ENCODE data around the gene RNF207. TPM values are rescaled to one million over a fixed set of nuclear protein-coding genes. Genes with fewer than 3 reads are reported as not detected.

The RNF207 gene
- total RNA-seq, 1 donor from 2014 or later, result 32.1 TPM

DNA sequence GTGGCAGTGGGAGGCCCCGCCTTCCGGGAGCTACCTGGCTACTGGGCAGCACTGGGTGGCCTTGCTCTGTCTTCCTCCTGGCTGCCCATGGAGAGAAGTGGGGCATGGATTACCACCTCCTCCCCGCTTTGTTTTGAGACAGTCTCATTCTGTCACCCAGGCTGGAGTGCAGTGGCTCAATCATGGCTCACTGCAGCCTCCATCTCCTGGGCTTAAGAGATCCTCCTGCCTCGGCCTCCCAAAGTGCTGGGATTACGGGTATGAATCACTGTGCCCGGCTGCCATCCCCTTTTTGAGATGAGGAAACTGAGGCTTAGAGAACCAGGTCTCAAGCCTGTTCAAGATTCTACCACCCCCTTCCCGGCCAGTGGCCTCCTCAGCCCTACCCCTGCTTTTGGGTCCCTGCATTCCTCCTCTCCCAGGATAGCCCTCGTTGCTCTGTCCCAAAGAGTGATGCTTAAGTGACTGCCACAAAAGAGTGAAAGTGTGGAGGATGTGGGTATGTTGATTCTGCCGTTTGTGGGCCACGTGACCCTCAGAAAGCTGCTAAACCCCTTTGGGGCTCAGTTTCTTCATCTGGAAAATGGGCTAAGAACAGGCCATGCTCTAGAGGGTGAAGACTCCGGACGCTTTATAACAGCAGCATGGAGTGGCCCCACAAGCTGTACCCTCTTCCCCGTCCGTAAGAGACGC is 45.9 kb downstream of the RNF207 start:
- no peak overlapping the region for H3K4me3 ChIP-seq (ENCODE audit: low read depth, low read length)
- TF ChIP-seq, protein P1, sequence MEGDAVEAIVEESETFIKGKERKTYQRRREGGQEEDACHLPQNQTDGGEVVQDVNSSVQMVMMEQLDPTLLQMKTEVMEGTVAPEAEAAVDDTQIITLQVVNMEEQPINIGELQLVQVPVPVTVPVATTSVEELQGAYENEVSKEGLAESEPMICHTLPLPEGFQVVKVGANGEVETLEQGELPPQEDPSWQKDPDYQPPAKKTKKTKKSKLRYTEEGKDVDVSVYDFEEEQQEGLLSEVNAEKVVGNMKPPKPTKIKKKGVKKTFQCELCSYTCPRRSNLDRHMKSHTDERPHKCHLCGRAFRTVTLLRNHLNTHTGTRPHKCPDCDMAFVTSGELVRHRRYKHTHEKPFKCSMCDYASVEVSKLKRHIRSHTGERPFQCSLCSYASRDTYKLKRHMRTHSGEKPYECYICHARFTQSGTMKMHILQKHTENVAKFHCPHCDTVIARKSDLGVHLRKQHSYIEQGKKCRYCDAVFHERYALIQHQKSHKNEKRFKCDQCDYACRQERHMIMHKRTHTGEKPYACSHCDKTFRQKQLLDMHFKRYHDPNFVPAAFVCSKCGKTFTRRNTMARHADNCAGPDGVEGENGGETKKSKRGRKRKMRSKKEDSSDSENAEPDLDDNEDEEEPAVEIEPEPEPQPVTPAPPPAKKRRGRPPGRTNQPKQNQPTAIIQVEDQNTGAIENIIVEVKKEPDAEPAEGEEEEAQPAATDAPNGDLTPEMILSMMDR (conservative IDR thresholded peaks at IDR 0.05; ENCODE audit: low read depth, low read length), result no peak
- no peak for DNase-seq (ENCODE audit: low read depth)

DNA sequence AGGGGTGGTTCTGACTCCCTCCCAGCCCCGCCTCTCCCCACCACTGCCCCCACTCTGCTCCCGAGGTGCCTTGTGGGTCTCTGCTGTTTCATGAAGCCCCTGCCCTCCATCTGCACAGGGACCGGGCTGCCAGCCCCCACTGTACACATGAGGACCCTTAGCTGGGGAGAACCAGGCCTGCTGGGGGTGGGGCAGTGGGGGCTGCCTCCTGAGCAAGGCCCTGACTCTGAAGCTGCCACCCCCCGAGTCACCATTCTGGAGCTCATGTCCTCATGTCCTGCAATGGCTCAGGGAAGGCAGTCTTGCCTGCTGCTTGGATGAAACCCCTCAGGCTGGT is 46.4 kb downstream of the RNF207 start:
- no peak for DNase-seq (ENCODE audit: low read depth)
- no peak overlapping the region for H3K4me3 ChIP-seq (ENCODE audit: low read depth, low read length)
- TF ChIP-seq, protein P1 (conservative IDR thresholded peaks at IDR 0.05; ENCODE audit: low read depth, low read length), result no peak

DNA sequence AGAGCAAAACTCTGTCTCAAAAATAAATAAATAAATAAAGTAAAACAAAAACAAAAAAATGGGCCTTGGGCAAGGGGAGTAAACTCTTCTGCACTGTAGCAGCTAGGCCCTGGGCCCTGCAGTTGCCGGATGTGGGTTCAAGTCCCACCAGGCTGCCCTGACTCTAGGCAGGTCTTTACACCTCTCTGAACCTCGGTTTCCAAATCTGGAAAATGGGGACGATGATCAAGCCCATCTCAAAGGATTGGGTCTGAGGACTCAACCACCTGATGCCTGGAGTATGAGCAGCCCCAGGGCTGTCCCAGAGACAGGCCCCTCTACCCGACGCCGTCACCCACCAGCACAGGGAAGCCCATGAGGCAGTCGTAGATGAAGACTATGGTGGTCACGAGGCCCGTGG is 47.5 kb downstream of the RNF207 start:
- H3K4me3 ChIP-seq (ENCODE audit: low read depth, low read length), result no peak overlapping the region
- TF ChIP-seq, protein P1 (conservative IDR thresholded peaks at IDR 0.05; ENCODE audit: low read depth, low read length), result no peak
- DNase-seq (ENCODE audit: low read depth), result no peak

DNA sequence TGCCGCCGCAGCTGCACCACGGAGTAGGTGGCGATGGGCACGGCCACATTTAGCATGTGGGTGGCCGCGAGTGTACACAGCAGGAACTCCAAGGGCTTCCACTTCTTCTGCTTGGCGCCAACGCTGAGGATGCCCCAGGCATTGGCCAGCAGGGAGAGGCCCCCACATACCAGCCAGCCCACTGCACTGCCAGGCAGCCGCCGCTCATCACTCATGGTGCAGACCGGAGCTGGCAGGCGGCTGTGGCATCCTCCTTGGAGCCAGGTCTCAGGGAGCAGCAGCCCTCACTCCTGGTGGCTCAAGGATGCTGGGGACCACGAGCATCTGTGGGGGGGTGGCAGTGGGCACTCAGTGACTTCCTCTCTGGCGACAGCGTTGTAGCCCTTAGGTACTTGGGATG is 48.8 kb downstream of the RNF207 start:
- DNase-seq (ENCODE audit: low read depth), result no peak
- no peak overlapping the region for H3K4me3 ChIP-seq (ENCODE audit: low read depth, low read length)
- TF ChIP-seq, protein P1 (conservative IDR thresholded peaks at IDR 0.05; ENCODE audit: low read depth, low read length), result no peak

DNA sequence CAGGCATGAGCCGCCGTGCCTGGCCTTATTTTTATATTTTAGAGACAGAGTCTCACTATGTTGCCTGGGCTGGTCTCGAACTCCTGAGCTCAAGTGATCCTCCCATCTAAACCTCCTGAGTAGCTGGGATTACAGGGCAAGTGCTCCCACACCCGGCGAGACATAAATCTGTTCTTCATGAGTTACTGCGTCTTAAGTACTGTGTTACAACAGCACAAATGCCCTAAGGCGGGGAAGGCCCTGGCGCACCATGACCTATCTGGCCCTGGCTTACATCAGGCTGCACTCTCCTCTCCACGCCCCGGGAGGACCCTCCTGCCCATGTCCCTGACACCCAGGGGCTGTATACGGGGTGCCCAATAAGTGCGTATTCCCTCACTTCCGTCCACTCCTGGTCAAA is 50.7 kb downstream of the RNF207 start:
- H3K4me3 ChIP-seq (ENCODE audit: low read depth, low read length), result no peak overlapping the region
- TF ChIP-seq, protein P1 (conservative IDR thresholded peaks at IDR 0.05; ENCODE audit: low read depth, low read length), result no peak

DNA sequence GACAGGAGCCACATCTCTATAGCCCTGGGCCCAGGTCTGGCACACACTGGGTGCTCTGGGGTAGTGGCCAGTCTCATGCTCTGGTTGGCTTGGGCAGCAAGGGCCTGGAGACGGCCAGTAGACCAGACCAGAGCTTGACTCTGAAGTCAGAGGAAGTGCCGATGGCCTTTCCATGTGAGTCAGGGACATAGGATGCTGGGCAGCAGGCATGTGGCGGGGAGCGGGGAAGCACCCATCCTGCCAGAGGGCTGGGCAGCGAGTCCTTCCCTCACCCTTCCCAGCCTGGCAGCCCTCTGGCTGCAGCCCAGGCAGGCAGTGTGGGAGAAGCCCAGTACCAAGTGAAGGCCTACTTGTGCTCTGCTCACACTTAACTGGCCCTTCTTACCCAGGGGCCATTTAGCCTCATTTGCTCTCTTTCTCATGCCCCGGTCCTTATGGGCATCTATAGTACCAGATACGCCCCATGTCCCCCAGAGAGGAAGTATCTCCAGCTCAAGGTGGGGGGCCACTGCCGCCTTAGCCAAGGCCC is 51.7 kb downstream of the RNF207 start:
- no peak overlapping the region for H3K4me3 ChIP-seq (ENCODE audit: low read depth, low read length)
- TF ChIP-seq, protein P1 (conservative IDR thresholded peaks at IDR 0.05; ENCODE audit: low read depth, low read length), result no peak
- DNase-seq (ENCODE audit: low read depth), result no peak

More for the DNA sequence above, 50.7 kb downstream of the RNF207 start:
- no peak for DNase-seq (ENCODE audit: low read depth)

DNA sequence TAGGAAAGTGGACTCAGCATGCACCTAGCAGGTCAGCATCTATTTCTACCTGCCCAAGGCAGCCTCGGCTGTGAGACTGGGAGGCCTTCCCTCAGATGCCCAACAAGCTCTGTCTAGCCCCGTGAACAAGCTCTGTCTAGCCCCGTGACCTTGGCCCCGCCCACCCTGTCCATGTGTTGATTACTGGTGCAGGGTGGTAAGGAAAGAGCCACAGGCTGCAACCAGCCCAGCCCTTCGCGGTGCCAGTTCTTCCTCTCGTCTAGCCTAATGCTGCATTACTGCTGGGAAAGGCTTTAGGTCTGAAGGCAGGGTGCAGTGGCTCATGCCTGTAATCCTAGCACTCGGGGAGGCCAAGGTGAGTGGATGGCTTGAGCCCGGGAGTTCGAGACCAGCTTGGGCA is 52.8 kb downstream of the RNF207 start:
- TF ChIP-seq, protein P1 (conservative IDR thresholded peaks at IDR 0.05; ENCODE audit: low read depth, low read length), result no peak
- DNase-seq (ENCODE audit: low read depth), result no peak
- no peak overlapping the region for H3K4me3 ChIP-seq (ENCODE audit: low read depth, low read length)
